H1 (cell line): Measurements from ENCODE around the gene STARD3. TPM values are rescaled to one million over a fixed set of nuclear protein-coding genes. Genes with fewer than 3 reads are reported as not detected.

Experiments used
- CTCF ChIA-PET: fragments of 300-600 bp; sonication (Branson Sonifier 250); formaldehyde crosslinking; loops from one replicate; lab custom pipeline; 2021; ENCODE audit not compliant: partially characterized antibody; lab: Charles Lee
- POLR2A ChIA-PET: fragments of 300-600 bp; sonication (Branson Sonifier 250); formaldehyde crosslinking; loops from one replicate; lab custom pipeline; 2021; ENCODE audit warnings: inconsistent platforms; ENCODE audit not compliant: partially characterized antibody; lab: Charles Lee
- DNase-seq, 2 experiments: peaks; one replicate each; pipeline versions ENCODE4 v3.0.0 to v3.0.0-alpha.2; 2010 to 2022; ENCODE audit warnings: low spot score in 2 of 2, low read depth in 1 of 2, mixed read lengths in 1 of 2
- FAIRE-seq: peaks from 2 replicates; lab custom pipeline; 2011; peaks lifted over from hg19 to GRCh38; lab: Jason Lieb, UNC
- H2AFZ ChIP-seq: 2 replicates; pipeline ENCODE4 v1.8.1; 2012; ENCODE audit warnings: low read length, inconsistent platforms
- H2AK5ac ChIP-seq: 2 replicates; pipeline ENCODE4 v1.6.1; 2013; ENCODE audit warnings: low read depth, low read length
- H2BK120ac ChIP-seq: replicated peaks from 2 replicates; pipeline ENCODE3; 2013; ENCODE audit warnings: low read depth, low read length, inconsistent platforms
- H2BK12ac ChIP-seq: 2 replicates; pipeline ENCODE4 v1.6.1; 2013; ENCODE audit warnings: low read depth, low read length
- H2BK15ac ChIP-seq: 2 replicates; pipeline ENCODE4 v1.6.1; 2013; ENCODE audit warnings: low read length
- H2BK20ac ChIP-seq: 2 replicates; pipeline ENCODE4 v1.6.1; 2013; ENCODE audit warnings: low read length
- H2BK5ac ChIP-seq: 2 replicates; pipeline ENCODE4 v1.6.1; 2013; ENCODE audit warnings: low read depth, low read length
- H3K14ac ChIP-seq: 2 replicates; pipeline ENCODE4 v1.6.1; 2013; ENCODE audit warnings: inconsistent platforms; ENCODE audit not compliant: insufficient read length
- H3K18ac ChIP-seq: 2 replicates; pipeline ENCODE4 v1.6.1; 2013; ENCODE audit warnings: low read length; ENCODE audit errors: extremely low read depth
- H3K23ac ChIP-seq: 2 replicates; pipeline ENCODE4 v1.6.1; 2013; ENCODE audit warnings: inconsistent platforms; ENCODE audit not compliant: insufficient read length
- H3K23me2 ChIP-seq: 2 replicates; pipeline ENCODE4 v1.6.1; 2013; ENCODE audit warnings: low read depth, low read length
- H3K27ac ChIP-seq: 2 replicates; pipeline ENCODE4 v1.6.1; 2011; ENCODE audit warnings: low read depth, low read length, inconsistent platforms
- H3K27me3 ChIP-seq, 4 experiments: replicated peaks in 1 of 4; 1 replicate in 1 of 4; 2 replicates in 3 of 4; pipeline versions ENCODE4 v1.6.1 to v1.8.1; 2011 to 2013; ENCODE audit warnings: low read length in 3 of 4, mild to moderate bottlenecking in 3 of 4, inconsistent platforms in 2 of 4, mixed read lengths in 2 of 4, moderate library complexity in 1 of 4; ENCODE audit not compliant: control insufficient read depth in 3 of 4, insufficient read depth in 3 of 4; ENCODE audit errors: extremely low read depth in 1 of 4
- H3K36me3 ChIP-seq, 4 experiments: 2 replicates each; pipeline versions ENCODE4 v1.6.1 to v1.8.1; 2011 to 2013; ENCODE audit warnings: mild to moderate bottlenecking in 4 of 4, low read length in 3 of 4, moderate library complexity in 2 of 4, control low read depth in 1 of 4, inconsistent platforms in 1 of 4; ENCODE audit not compliant: insufficient read depth in 4 of 4, control insufficient read depth in 2 of 4
- H3K4ac ChIP-seq: replicated peaks from 2 replicates; pipeline ENCODE3; 2013; ENCODE audit warnings: low read length, low read depth, mixed read lengths, inconsistent platforms; ENCODE audit not compliant: insufficient read length
- H3K4me1 ChIP-seq, 4 experiments: replicated peaks in 1 of 4; 1 replicate in 1 of 4; 2 replicates in 3 of 4; pipeline versions ENCODE4 v1.6.1 to v1.8.1; 2011 to 2013; ENCODE audit warnings: low read length in 3 of 4, inconsistent platforms in 2 of 4, mixed read lengths in 1 of 4; ENCODE audit not compliant: insufficient read depth in 4 of 4, control insufficient read depth in 3 of 4
- H3K4me2 ChIP-seq, 2 experiments: 2 replicates each; pipeline versions ENCODE4 v1.6.1 to v1.8.1; 2011 to 2013; ENCODE audit warnings: low read depth in 2 of 2, low read length in 2 of 2, control low read depth in 1 of 2, inconsistent platforms in 1 of 2, mild to moderate bottlenecking in 1 of 2; ENCODE audit not compliant: insufficient read depth in 1 of 2
- H3K4me3 ChIP-seq, 4 experiments: fragments of 200-600, 300-600 bp in 1 of 4; sonication (generic), shearing (Covaris generic), sonication (Bioruptor Twin) in 1 of 4; 2 replicates each; pipeline versions ENCODE4 v1.5.1 to v1.8.1; 2011 to 2016; ENCODE audit warnings: low read length in 4 of 4, low read depth in 3 of 4, control low read depth in 2 of 4, inconsistent platforms in 2 of 4, mild to moderate bottlenecking in 2 of 4, mixed read lengths in 1 of 4, moderate library complexity in 1 of 4; ENCODE audit not compliant: insufficient read depth in 2 of 4; ENCODE audit errors: extremely low read depth in 1 of 4
- H3K56ac ChIP-seq: replicated peaks from 2 replicates; pipeline ENCODE3; 2013; ENCODE audit warnings: low read depth, mild to moderate bottlenecking, mixed read lengths, low read length, inconsistent platforms; ENCODE audit not compliant: insufficient read length
- H3K79me1 ChIP-seq: 2 replicates; pipeline ENCODE4 v1.6.1; 2013; ENCODE audit warnings: low read depth, low read length, control low read depth
- H3K79me2 ChIP-seq, 2 experiments: 2 replicates each; pipeline versions ENCODE4 v1.6.1 to v1.8.1; 2012 to 2013; ENCODE audit warnings: low read length in 2 of 2, mild to moderate bottlenecking in 2 of 2, inconsistent platforms in 1 of 2; ENCODE audit not compliant: insufficient read depth in 2 of 2, control insufficient read depth in 1 of 2
- H3K9ac ChIP-seq, 4 experiments: replicated peaks in 1 of 4; 1 replicate in 1 of 4; 2 replicates in 3 of 4; pipeline versions ENCODE4 v1.6.1 to v1.8.1; 2011 to 2013; ENCODE audit warnings: low read depth in 3 of 4, low read length in 3 of 4, control low read depth in 2 of 4, mild to moderate bottlenecking in 2 of 4, moderate library complexity in 2 of 4, inconsistent platforms in 1 of 4; ENCODE audit errors: extremely low read depth in 1 of 4
- H3K9me3 ChIP-seq, 2 experiments: 2 replicates each; pipeline versions ENCODE4 v1.6.1 to v1.8.1; 2012 to 2013; ENCODE audit warnings: mild to moderate bottlenecking in 2 of 2, moderate library complexity in 2 of 2, control low read depth in 1 of 2, inconsistent platforms in 1 of 2, low read depth in 1 of 2, low read length in 1 of 2, mixed read lengths in 1 of 2; ENCODE audit not compliant: insufficient read depth in 2 of 2
- H4K20me1 ChIP-seq, 2 experiments: replicated peaks in 1 of 2; 2 replicates each; pipeline versions ENCODE3 to v1.8.1; 2011 to 2013; ENCODE audit warnings: inconsistent platforms in 2 of 2, low read length in 2 of 2, mild to moderate bottlenecking in 1 of 2; ENCODE audit not compliant: insufficient read depth in 2 of 2, control insufficient read depth in 1 of 2
- H4K5ac ChIP-seq: 2 replicates; pipeline ENCODE4 v1.6.1; 2013; ENCODE audit warnings: low read length, low read depth, mixed read lengths, inconsistent platforms; ENCODE audit not compliant: insufficient read length
- H4K8ac ChIP-seq: 2 replicates; pipeline ENCODE4 v1.8.0; 2013; ENCODE audit warnings: mild to moderate bottlenecking, moderate library complexity, low read length, inconsistent platforms; ENCODE audit not compliant: insufficient read depth; ENCODE audit errors: extremely low read depth
- H4K91ac ChIP-seq: replicated peaks from 2 replicates; pipeline ENCODE3; 2013; ENCODE audit warnings: low read length, mixed read lengths, inconsistent platforms; ENCODE audit not compliant: insufficient read length
- NRF1 ChIP-seq: IDR thresholded peaks from 2 replicates; pipeline ENCODE4 v1.6.1; 2011; ENCODE audit warnings: mild to moderate bottlenecking, low read depth, low read length, improper control_type of control experiment
- SIN3A ChIP-seq, 2 experiments: IDR thresholded peaks in 1 of 2; conservative IDR thresholded peaks in 1 of 2; 2 replicates each; pipeline ENCODE4 v1.6.1; 2011 to 2012; ENCODE audit warnings: low read length in 2 of 2, improper control_type of control experiment in 1 of 2, low read depth in 1 of 2, mild to moderate bottlenecking in 1 of 2
- SP4 ChIP-seq: IDR thresholded peaks from 2 replicates; pipeline ENCODE4 v1.6.1; 2012; ENCODE audit warnings: low read length, inconsistent platforms
- WGBS, 2 experiments: shearing (Covaris generic) in 1 of 2; methylation state at CpG; one replicate each; pipeline versions ENCODE4 v1.1.6 to v1.1.7; 2013 to 2015; ENCODE audit warnings: low lambda C conversion rate in 2 of 2, mixed read lengths in 2 of 2, inconsistent platforms in 1 of 2, low coverage in 1 of 2, missing lambda C conversion rate in 1 of 2; ENCODE audit not compliant: insufficient replicate concordance in 2 of 2, insufficient coverage in 1 of 2, insufficient read length in 1 of 2; ENCODE audit errors: extremely low coverage in 1 of 2, missing lambda C conversion rate in 1 of 2; 5-methylcytosine and 5-hydroxymethylcytosine counted together
- polyA plus RNA-seq, 7 experiments: library from polyadenylated mRNA; depleted of rRNA in 3 of 7; stranded (reverse) in 5 of 7; unstranded in 2 of 7; fragments of >200 nt in 5 of 7; fragments of 200-250 nt in 2 of 7; gene quantifications; 1 replicate in 5 of 7; 2 replicates in 1 of 7; 4 replicates in 1 of 7; pipeline versions ENCODE4 v1.2.1 to v1.2.3, GENCODE V29; 2011 to 2013; ENCODE audit warnings: missing spikeins in 2 of 7, mixed read lengths in 2 of 7
- total RNA-seq: library from RNA; stranded (reverse); fragmentation: NEBNext Ultra II Directional; extraction: Animal tissue kit (Norgen Biotek cat#: 25700); gene quantifications from 2 replicates; pipeline ENCODE4 v1.2.1, GENCODE V29; 2021

Gene STARD3
- total and polyA plus RNA-seq, 2 of the 8 experiments (the other 6 are each of a cell fraction or from before 2014, with no cell fraction given): 47.6 to 80.3 TPM

DNA sequence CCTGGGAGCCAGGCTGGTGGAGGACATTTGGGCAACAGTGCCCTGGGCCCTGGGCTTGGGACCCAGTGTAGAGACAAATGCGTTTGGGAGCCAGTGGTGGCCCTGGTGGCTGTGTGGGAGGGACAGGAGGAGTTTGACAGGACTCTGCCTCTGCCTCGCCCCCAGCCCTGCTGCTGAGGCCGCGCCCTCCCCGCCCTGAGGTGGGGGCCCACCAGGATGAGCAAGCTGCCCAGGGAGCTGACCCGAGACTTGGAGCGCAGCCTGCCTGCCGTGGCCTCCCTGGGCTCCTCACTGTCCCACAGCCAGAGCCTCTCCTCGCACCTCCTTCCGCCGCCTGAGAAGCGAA is 16.3 kb downstream of the STARD3 start:
- Histone ChIP-seq H2BK5ac (peak overlapping the region; percentile 68; the same call in 1 of the 2 replicates), H4K91ac (peak overlapping the region; percentile 13), H3K18ac (peak overlapping the region; percentile 64; the same call in 1 of the 2 replicates), H3K9me3 (no peaks in the 10 kb centered on the region), H3K4me3 (no peak overlapping the region), H3K79me1 (peaks cover 2% of the 10 kb centered on the region; the same call in 1 of the 2 replicates), H2AFZ (no peak overlapping the region), H2BK15ac (peak overlapping the region; percentile 99; the same call in 1 of the 2 replicates), H3K56ac (no peak overlapping the region), H2BK20ac (no peak overlapping the region), H4K5ac (peak overlapping the region; percentile 20), H3K27ac (peak overlapping the region; percentile 53; the same call in 1 of the 2 replicates), H3K23ac (no peak overlapping the region), H2BK120ac (no peak overlapping the region), H3K36me3 (no peaks in the 10 kb centered on the region), H3K4ac (peak overlapping the region; percentile 33), H3K14ac (no peak overlapping the region), H3K27me3 (no peaks in the 10 kb centered on the region), H2AK5ac (peak overlapping the region; percentile 26; the same call in 1 of the 2 replicates), H3K4me1 (peaks cover 5 to 27% (median 20%) of the 10 kb centered on the region in 4 experiments), H4K20me1 (peaks cover 1 to 2% of the 10 kb centered on the region in 2 experiments), H3K4me2 (peak overlapping the region; percentile 8 to 14; a peak in 2 of 4 replicates), H3K9ac (no peak overlapping the region), H3K23me2 (no peaks in the 10 kb centered on the region; the same call in 1 of the 2 replicates), H3K79me2 (peaks cover 0 to 2% of the 10 kb centered on the region in 2 experiments; a peak in 1 of 4 replicates), H2BK12ac (no peak overlapping the region), H4K8ac (peak overlapping the region; percentile 46; the same call in 1 of the 2 replicates)
- ChIA-PET CTCF (interaction anchor here (0.5 to 49.2 kb wide), 17 partner anchors 12 to 190 kb away, joined by 3 to 1885 read pairs (median 4); partner anchors contain the start of genes ERBB2, GRB7, MIEN1 and PGAP3), POLR2A (interaction anchor here (0.7 to 5.2 kb wide), 11 partner anchors 8 to 48 kb away, joined by 3 to 22 read pairs (median 3); partner anchors contain the start of genes PNMT, STARD3 and TCAP)
- no peak for DNase-seq
- WGBS, 2 experiments: 94% methylated on average over 12 of the region's 12 CpGs; no CpG with 5 or more reads in 1 of the 2 experiments
- no peak for TF ChIP-seq NRF1
- 0 out of 4 replicates have a peak, but pooled peaks of 1 of the 2 experiments have one; percentile 7 for TF ChIP-seq SIN3A (conservative IDR thresholded peaks at IDR 0.05 in 1 of 2, IDR thresholded peaks at IDR 0.05 in 1 of 2; ENCODE audit: low read depth in 1 of 2, low read length in 2 of 2)
- TF ChIP-seq SP4: no peak
- FAIRE-seq: no peak
